Endothelial cell of umbilical vein (primary cell): ENCODE data around the gene SPON1. TPM values are rescaled to one million over a fixed set of nuclear protein-coding genes. Genes with fewer than 3 reads are reported as not detected.

Experiments used
- BruUV-seq: library from RNA; stranded (reverse); fragments of 400-500 nt; replicated peaks from 2 replicates; lab custom pipeline; 2021; lab: Mats Ljungman, UMichigan
- CTCF ChIA-PET: fragments of 300-600, 350-600 bp; sonication (Branson Sonifier 250); formaldehyde crosslinking; loops from one replicate; lab custom pipeline; 2021; ENCODE audit warnings: antibody characterized with exemption, inconsistent platforms; lab: Charles Lee
- POLR2A ChIA-PET: fragments of 300-600, 350-600 bp; sonication (Branson Sonifier 250); formaldehyde crosslinking; loops from one replicate; lab custom pipeline; 2021; ENCODE audit warnings: antibody characterized with exemption, inconsistent platforms; lab: Charles Lee
- DNase-seq: peaks from one replicate; pipeline ENCODE4 v3.0.0-alpha.2; 2011; ENCODE audit warnings: low read depth, low spot score
- FAIRE-seq: peaks from 2 replicates; lab custom pipeline; 2011; peaks lifted over from hg19 to GRCh38; lab: Jason Lieb, UNC
- H2AFZ ChIP-seq: 2 replicates; pipeline ENCODE4 v1.6.0; 2012; ENCODE audit warnings: low read depth, low read length, control low read depth, inconsistent platforms
- H3K27ac ChIP-seq: 2 replicates; pipeline ENCODE4 v1.5.1; 2011; ENCODE audit warnings: low read depth, mild to moderate bottlenecking, control low read depth, low read length, moderate library complexity; ENCODE audit not compliant: insufficient read depth
- H3K27me3 ChIP-seq, 2 experiments: 2 replicates each; pipeline versions ENCODE4 v1.6.0 to v1.6.1; 2011; ENCODE audit warnings: low read length in 2 of 2, mixed read lengths in 1 of 2; ENCODE audit not compliant: control insufficient read depth in 2 of 2, insufficient read depth in 2 of 2
- H3K36me3 ChIP-seq, 2 experiments: 2 replicates in 1 of 2; 3 replicates in 1 of 2; pipeline ENCODE4 v1.5.1; 2011; ENCODE audit warnings: low read length in 2 of 2, mild to moderate bottlenecking in 1 of 2, moderate library complexity in 1 of 2; ENCODE audit not compliant: control insufficient read depth in 2 of 2, insufficient read depth in 2 of 2; ENCODE audit errors: extremely low read depth in 1 of 2
- H3K4me1 ChIP-seq: 3 replicates; pipeline ENCODE4 v1.5.1; 2011; ENCODE audit warnings: mild to moderate bottlenecking, low read length; ENCODE audit not compliant: control insufficient read depth, insufficient read depth; ENCODE audit errors: extremely low read depth
- H3K4me2 ChIP-seq: 2 replicates; pipeline ENCODE4 v1.6.1; 2011; ENCODE audit warnings: low read length, control low read depth, mixed read lengths; ENCODE audit not compliant: insufficient read depth
- H3K4me3 ChIP-seq, 3 experiments: fragments of 200-600 bp in 1 of 3; sonication (generic), shearing (Covaris generic) in 1 of 3; replicated peaks in 1 of 3; 2 replicates each; pipeline ENCODE4 v1.5.1; 2011 to 2016; ENCODE audit warnings: control low read depth in 3 of 3, low read length in 3 of 3, mild to moderate bottlenecking in 2 of 3, inconsistent platforms in 1 of 3, low read depth in 1 of 3, moderate library complexity in 1 of 3; ENCODE audit not compliant: insufficient read depth in 1 of 3
- H3K79me2 ChIP-seq: 2 replicates; pipeline ENCODE4 v1.6.0; 2012; ENCODE audit warnings: low read length, inconsistent platforms; ENCODE audit not compliant: control insufficient read depth, insufficient read depth
- H3K9ac ChIP-seq: replicated peaks from 2 replicates; pipeline ENCODE3; 2011; ENCODE audit warnings: low read length, control low read depth; ENCODE audit not compliant: insufficient read depth; ENCODE audit errors: extremely low read depth
- H3K9me1 ChIP-seq: replicated peaks from 3 replicates; pipeline ENCODE4 v1.6.0; 2011; ENCODE audit warnings: mild to moderate bottlenecking, low read length; ENCODE audit not compliant: control insufficient read depth, insufficient read depth; ENCODE audit errors: extremely low read depth
- H3K9me3 ChIP-seq: replicated peaks from 2 replicates; pipeline ENCODE4 v1.5.1; 2012; ENCODE audit warnings: low read length, inconsistent platforms; ENCODE audit not compliant: control insufficient read depth, insufficient read depth
- H4K20me1 ChIP-seq: replicated peaks from 2 replicates; pipeline ENCODE3; 2011; ENCODE audit warnings: mild to moderate bottlenecking, low read length; ENCODE audit not compliant: control insufficient read depth, insufficient read depth; ENCODE audit errors: extremely low read depth
- CTCF ChIP-seq, 2 donors: IDR thresholded peaks; 1 replicate in 1 of 2; 2 replicates in 1 of 2; pipeline ENCODE4 v1.5.1; 2011; ENCODE audit warnings: low read length in 2 of 2, mild to moderate bottlenecking in 2 of 2, moderate library complexity in 2 of 2, control low read depth in 1 of 2, inconsistent platforms in 1 of 2, low read depth in 1 of 2; ENCODE audit not compliant: insufficient read depth in 1 of 2; ENCODE audit errors: extremely low read depth in 1 of 2
- EZH2 ChIP-seq: IDR thresholded peaks from 2 replicates; pipeline ENCODE4 v1.6.1; 2012; ENCODE audit warnings: borderline replicate concordance, low read depth, mild to moderate bottlenecking, moderate library complexity, low read length, inconsistent platforms; ENCODE audit not compliant: severe bottlenecking
- FOS ChIP-seq: IDR thresholded peaks from 2 replicates; pipeline ENCODE4 v1.6.1; 2011; ENCODE audit warnings: mild to moderate bottlenecking, low read length, moderate library complexity, borderline replicate concordance; ENCODE audit not compliant: insufficient read depth
- GATA2 ChIP-seq: IDR thresholded peaks from 2 replicates; pipeline ENCODE4 v1.7.0; 2011; ENCODE audit warnings: low read depth, mild to moderate bottlenecking, moderate library complexity, mixed read lengths, low read length; ENCODE audit not compliant: insufficient read length, insufficient read depth
- JUN ChIP-seq: IDR thresholded peaks from 2 replicates; pipeline ENCODE4 v1.6.1; 2011; ENCODE audit warnings: borderline replicate concordance, low read depth; ENCODE audit not compliant: insufficient read length, insufficient read depth
- MYC ChIP-seq: IDR thresholded peaks from one replicate; pipeline ENCODE4 v1.6.1; 2011; ENCODE audit warnings: mild to moderate bottlenecking, low read depth, low read length
- POLR2A ChIP-seq: IDR thresholded peaks from 2 replicates; pipeline ENCODE4 v1.6.1; 2012; ENCODE audit warnings: low read depth, mild to moderate bottlenecking, control low read depth, low read length
- POLR2AphosphoS5 ChIP-seq: IDR thresholded peaks from 2 replicates; pipeline ENCODE4 v1.6.1; 2012; ENCODE audit warnings: low read depth, mild to moderate bottlenecking, control low read depth, low read length, moderate library complexity; ENCODE audit not compliant: insufficient read depth
- dilution Hi-C: fragments of 300-500 bp; cut with MboI; formaldehyde crosslinking; loops from one replicate; pipeline ENCODE4 v1.15.0; 2019; ENCODE audit warnings: low sequenced_read_pairs; ENCODE audit not compliant: extremely low pct_ligation_motif_present
- intact Hi-C: fragments of 100-400 bp; cut with micrococcal nuclease; formaldehyde crosslinking; loops from one replicate; pipeline ENCODE4 v1.10.0; 2022
- polyA plus RNA-seq, 4 experiments: library from polyadenylated mRNA; depleted of rRNA in 3 of 4; stranded (reverse) in 3 of 4; unstranded in 1 of 4; fragments of >200 nt; gene quantifications; 2 replicates each; pipeline versions ENCODE4 v1.2.1 to v1.2.3, GENCODE V29; 2011 to 2012; ENCODE audit warnings: missing spikeins in 1 of 4
- total RNA-seq: library from RNA; stranded (reverse); gene quantifications from 2 replicates; pipeline ENCODE4 v1.2.3, GENCODE V29; 2021
- TF ChIP-seq, protein P1 (sequence below): IDR thresholded peaks from 2 replicates; pipeline ENCODE4 v1.6.1; 2011; ENCODE audit not compliant: insufficient read depth, insufficient read length

SPON1 gene
- total and polyA plus RNA-seq, 2 donors (not counting 3 experiments of a cell fraction or from before 2014, with no cell fraction given), result 0.31 TPM; not detected in 1

- Histone ChIP-seq H3K79me2 (no peaks in the 10 kb centered on the region), H3K4me1 (no peaks in the 10 kb centered on the region), H3K4me2 (no peak overlapping the region), H3K27ac (no peak overlapping the region), H4K20me1 (no peaks in the 10 kb centered on the region), H3K9me3 (no peaks in the 10 kb centered on the region), H3K9me1 (no peaks in the 10 kb centered on the region), H3K36me3 (peaks cover 3 to 4% of the 10 kb centered on the region in 2 experiments), H3K4me3 (no peak overlapping the region), H2AFZ (no peak overlapping the region), H3K27me3 (no peaks in the 10 kb centered on the region), H3K9ac (no peak overlapping the region)
- FAIRE-seq, result no peak
- dilution Hi-C loops (no loop called here), intact Hi-C loops (no loop called here)
- TF ChIP-seq, protein P1, sequence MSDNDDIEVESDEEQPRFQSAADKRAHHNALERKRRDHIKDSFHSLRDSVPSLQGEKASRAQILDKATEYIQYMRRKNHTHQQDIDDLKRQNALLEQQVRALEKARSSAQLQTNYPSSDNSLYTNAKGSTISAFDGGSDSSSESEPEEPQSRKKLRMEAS, result no peak
- TF ChIP-seq POLR2A (no peak), JUN (no peak), EZH2 (no peak), GATA2 (no peak), FOS (no peak), CTCF (IDR thresholded peaks at IDR 0.05; ENCODE audit: extremely low read depth in 1 of 2, insufficient read depth in 1 of 2, low read depth in 1 of 2, low read length in 2 of 2) (no peak), MYC (no peak), POLR2AphosphoS5 (no peak)
- CTCF ChIA-PET, result interaction anchor here (1.3 kb wide), 1 partner anchor 31 kb away, joined by 4 read pairs; no protein-coding TSS in a partner anchor
- POLR2A ChIA-PET, result interaction anchor here (0.7 kb wide), 1 partner anchor 160 kb away, joined by 4 read pairs; no protein-coding TSS in a partner anchor
- BruUV-seq, result no TSS peak
- no peak for DNase-seq
Observed at GRCh38 chr11:14269692-14270573, 307.4 kb downstream of the SPON1 start.
